ENCODE results near the gene TTLL12.

TTLL12 gene

DNA sequence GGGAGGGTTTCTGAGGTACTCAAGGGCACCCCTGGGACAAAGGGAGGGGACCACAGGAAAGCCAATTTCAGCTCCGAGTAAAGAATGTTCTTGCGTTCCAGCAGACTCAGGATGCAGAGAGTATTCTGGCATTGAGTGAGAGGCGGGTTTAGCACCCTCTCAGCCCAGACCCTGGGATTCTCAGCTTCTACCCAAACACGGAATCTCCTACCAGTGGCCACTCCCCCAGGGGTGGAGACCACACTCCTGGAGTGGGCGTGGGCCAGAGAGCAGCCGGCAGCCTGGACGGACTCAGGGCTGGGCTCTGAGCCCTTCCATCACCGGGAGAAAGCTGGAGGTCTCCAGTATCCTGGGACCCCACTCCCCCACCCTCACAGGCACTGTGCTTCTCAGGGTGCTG is 26.1 kb upstream of the TTLL12 start:
- DNase-seq = no peak

DNA sequence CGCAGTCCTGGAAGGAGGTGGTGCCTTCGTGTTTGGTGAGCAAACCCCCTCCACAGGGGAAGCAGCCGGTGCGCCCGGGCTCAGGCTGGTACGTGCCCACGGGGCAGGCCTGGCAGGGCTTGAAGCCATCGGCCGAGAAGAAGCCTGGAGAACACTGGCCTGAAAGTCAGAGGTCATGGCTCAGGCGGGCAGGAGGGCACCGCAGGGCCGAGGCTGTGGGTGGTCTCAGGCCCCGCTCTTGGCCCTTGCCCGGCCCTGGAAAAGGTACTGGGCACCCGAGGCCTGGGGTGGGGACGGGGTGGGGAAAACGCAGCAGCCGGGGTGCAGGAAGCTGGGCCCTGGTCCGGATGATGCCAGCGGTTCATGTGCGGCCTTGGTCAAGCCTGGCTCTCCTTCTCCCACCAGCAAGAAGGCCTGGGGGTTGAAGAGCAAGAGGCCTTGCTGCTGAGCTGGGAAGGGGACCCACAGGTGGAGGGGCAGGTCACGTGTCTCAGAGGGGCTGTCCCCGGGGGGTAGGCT is 25.6 kb upstream of the TTLL12 start:
- no peak for DNase-seq

DNA sequence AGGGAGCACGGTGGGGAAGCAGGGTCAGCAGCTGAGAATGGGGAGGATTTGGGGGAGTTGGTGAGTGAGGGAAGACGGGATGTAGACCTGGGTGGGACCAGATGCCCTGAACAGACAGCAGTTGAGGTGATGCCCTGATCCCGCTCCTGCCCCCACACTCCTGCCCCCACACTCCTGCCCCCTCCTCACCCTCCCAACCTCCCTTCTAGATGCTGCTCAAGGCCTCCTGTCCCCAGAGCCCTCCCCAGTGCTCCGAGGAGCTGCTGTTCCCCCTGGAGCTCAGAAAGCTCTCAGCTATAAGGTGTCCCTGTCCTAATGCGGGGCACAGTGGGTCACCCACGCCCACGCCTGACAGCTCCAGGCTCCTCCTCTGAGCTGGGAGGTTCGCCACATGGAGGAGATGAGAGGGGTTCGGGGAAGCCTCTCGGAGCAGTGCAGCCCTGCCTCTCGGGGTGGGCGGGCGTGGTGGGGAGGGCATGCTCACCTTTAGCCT is 25.1 kb upstream of the TTLL12 start:
- DNase-seq = no peak

DNA sequence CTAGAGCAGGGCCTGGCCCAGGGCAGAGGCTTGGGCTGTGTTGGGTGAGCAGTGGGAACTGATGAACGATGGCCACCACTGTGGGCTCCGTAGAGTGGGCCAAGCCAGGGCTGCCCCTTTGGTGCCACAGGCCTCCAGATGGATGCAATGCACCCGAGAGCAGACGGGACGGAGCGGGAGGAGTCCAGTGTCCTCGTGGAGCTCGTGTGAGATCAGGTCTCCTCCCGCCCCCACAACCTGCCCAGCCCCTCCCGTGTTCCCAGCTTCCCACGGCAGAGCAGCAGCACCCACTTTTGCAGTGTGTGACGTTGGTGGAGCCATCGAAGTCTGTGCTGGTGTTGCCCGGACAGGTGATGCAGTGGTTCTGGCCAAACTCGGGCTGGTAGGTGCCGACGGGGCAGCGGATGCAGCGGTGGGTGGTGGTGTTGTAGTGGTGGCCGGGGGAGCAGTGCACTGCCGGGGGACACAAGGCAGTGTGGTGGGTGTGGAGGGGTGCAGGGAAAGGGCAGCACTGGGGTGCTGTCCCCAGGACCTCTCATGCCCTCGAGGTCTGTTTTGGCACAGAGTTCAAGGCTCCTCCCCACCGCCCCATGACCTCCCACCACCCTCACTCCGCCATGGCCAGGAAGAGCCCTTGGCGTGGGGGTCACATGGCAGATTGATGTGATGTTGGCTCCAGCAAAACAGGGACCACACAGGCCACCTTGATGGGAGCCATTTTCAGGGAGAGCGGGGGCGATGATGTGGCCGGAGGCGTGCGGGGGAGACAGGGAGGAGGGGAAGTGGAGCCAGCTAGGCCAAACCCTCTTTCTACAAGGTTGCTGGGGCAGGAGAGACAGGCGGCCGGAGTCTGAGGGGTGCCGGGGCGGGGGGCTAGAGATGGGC is 23.9 kb upstream of the TTLL12 start:
- DNase-seq = no peak

DNA sequence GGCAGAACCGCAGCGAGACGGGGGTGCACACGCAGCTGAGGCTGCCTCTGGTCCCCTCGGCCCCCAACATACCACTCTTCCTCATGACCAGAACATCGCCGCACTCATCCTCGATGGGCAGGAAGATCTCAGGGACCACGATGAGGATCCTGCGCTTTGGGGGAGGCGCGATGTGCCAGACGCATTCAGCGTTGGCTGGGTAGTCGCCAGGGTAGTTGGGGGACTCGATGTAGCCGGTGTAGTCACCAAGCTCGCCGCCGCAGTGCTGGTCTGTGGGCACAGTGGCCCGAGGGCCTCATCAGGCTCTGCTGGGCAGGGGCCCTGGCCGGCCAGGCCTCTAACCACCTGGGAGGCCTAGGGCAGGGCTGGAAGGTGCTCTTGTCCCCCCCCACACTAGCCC is 23.0 kb upstream of the TTLL12 start:
- DNase-seq = no peak

DNA sequence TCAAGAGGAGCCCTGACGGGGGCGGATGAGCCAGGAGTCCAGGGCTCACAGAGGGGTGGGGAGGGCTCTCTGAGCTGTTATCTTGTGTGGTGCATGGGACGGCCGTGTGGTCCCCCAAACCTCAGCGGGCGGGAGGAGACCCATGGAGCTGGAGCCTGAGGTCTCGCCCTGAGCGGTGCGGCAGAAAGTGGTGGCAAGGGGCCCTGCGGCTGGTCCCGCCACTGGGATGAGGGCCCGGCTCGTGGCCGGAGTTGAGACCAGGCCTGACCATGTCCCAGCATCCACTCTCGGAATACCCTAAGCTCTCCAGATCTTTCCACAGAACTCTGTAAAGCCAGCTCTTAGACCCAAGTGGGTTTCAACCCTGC is 22.6 kb upstream of the TTLL12 start:
- DNase-seq = no peak

DNA sequence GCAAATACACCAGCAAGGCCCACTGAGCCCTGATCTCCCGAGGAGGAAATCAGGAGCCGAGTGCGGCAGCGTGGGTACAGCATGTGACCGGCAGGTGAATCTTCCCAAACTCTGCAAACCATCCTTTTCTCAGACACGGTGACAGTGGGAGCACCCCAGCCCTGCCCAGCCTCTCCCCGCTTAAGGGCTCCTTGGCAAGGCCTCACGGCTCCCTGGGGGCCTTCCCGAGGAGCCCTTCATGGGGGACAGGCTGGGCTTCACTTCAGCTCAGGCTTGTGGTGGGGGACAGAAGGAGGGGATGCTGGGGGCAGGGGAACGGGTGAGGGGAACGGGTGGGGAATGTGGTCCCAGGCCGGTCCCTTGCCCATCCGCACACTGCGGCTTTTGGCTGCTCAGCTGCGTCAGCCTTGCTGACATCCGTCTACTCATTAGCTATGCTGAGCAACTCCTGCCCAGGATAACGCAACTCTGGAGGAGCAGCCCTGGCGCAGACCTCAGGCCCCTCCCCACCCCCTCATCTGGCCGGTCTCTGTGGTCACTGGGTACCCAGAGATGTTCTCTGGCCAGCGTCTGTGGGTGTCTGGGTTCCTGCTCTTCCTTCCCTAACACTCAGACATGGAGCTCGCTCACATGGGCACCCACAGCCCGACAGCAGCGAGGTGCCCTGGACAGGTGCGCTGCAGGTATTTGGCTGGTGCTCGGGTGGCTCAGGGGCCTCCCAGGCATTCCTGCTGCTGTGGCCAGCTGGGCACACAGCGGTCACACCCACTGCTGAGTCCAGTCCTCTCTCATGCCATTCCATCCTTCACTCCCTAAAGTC is 22.0 kb upstream of the TTLL12 start:
- no peak for DNase-seq

DNA sequence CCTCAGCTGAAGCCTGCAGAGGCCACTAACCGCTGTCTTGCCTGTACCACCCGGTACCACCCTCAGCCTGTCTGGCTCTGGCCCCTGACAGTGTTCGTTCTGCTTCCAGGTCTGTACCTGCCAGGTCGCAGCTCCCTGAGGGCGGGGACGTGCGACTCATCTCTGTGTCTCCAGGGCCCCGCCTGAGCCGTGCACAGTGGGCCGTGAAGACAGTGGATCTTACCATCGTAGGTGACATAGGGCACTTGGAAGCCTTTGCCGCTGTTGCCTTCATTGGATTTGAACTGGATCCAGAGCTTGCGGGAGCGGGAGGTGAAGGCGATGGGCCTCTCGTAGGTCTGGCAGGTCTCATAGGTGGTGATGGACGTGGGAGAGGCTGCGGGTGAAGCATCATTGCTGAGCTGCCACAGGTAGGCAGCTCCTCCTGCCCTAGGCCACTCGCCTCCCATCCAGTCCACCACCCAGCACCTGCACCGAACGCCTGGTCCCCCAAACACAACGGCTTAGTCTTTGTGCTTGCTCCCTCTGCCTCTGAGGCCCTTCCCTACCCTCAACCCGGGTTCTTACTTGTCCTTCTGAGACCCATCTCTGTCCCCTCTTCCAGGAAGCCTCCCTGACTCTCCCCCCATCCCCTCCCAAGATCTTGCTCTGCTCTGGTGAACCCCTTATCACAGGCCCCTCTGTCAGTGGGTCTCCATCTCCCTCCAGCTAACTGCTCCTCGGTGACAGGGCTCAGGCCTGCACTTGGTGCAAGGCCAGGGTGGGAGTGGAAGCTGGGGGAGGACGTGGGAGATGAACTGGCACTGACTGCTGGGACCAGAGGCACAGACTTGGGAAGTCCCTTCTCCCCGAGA is 21.1 kb upstream of the TTLL12 start:
- no peak for DNase-seq

DNA sequence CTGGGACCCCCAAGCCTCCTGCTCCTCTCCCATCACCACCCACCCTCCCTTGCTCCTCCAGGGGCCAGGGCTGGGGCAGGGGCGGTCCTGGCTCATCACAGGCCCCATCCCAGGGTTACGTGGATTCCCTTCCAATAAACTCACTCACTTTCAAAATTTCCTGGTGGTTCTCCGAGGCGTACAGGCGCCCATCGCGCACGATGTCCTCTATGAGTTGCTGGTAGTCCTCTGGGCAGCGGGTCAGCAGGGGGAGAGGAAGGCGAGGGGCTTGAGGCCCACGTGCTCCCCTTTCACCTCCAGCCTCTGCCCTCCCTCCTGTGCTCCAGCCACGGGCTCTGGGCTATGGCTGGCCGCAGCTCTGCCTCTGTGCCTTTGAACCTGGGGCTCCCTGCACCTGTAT is 20.5 kb upstream of the TTLL12 start:
- DNase-seq = no peak

DNA sequence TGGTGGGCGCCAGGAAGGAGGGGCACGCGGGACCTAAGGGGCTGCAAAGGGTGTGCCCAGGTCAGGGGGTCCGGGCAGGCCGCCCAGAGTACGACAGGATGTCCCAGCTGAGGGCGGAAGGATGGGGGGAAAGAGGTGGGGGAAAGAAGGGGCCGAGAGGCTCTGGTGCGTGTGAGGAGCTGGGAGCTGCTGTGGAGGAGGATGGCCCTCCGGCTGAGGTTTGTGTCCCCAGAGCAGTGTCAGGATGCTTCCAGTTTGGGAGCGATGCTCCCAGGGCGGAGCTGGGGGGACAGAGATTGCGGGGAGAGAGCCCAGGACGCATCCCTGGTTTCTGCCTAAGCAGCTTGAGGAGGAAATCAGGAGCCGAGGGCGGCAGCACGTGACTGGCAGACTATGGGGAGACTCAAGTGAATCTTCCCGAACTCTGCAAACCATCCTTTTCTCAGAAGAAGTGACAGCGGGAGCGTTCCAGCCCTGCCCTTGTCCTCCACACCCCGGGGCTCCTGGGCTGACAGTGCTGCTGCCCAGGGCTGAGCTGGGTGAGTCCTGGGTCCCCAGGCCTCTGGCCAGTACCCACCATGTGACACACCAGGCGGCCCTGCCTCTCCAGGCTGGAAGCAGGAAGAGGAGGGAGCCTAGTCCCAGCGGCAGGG is 19.7 kb upstream of the TTLL12 start:
- DNase-seq = no peak

DNA sequence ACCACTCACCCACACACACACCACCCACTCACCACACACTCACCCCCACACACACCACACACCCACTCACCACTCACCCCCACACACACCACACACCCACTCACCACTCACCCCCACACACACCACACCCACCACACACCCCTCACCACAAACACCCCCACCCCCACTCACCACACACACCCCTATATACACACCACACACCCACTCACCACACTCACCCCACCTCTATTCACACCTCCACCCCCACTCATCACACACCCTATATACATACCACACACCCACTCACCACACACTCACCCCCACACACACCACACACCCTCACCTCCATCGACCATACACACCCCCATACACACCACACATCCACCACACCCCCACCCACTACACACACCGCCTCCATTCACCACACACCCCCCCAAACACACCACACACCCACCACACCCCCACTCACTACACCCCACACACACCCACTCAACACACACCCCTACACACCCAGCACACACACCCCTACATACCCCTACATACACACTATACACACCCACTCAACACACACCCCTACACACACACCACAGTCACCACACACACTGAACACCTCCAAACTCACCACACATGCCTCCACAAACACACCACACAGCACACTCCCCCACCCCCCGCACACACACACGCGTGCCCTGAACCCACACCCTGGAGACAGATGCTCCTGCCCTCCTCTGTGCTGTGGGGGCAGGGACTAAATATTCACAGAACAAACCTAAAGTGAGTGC is 19.0 kb upstream of the TTLL12 start:
- no peak for DNase-seq

DNA sequence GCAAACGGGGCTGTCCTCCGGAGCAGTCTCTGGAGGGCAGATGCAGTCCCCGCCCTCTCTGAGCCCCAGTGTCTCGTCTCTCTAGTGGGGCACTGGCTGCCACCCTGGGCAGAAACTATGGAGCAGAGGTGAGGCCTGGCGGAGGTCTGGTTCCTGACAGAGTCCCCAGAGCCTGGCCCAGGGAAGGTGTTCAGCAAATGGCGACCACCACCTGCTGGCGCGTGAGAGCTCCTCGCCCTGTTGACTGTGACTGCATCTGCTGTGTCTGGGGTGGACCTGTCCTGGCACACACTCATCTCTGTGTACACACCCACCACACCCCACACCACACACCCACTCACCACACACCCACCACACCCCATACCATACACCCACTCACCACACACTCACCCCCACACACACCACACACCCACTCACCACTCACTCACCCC is 18.3 kb upstream of the TTLL12 start:
- DNase-seq = no peak

DNA sequence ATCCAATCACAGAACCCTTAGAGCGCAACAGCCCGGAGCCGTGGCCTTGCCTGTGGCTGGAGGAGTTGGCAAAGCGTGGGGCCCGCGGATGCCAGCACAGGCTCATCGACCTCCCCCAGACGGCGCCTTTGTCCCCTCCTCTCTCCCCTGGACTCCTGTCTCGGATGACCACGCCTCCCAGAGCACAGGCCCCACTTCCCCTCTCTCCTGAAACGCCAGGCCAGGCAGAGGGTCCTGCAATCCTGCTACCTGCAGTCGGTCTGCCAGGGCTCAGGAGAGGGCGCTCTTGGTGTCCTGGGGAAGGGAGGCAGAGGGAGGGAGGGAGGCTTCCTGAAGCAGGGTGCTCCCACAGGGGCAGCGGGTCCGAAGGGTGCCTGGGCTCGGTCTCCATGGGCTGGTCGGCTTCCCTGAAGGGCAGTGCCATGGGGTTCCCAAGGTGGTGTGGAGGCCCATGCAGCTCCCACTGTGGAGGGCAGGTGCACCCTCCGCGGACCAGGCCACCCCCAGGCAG is 16.6 kb upstream of the TTLL12 start:
- no peak for DNase-seq

DNA sequence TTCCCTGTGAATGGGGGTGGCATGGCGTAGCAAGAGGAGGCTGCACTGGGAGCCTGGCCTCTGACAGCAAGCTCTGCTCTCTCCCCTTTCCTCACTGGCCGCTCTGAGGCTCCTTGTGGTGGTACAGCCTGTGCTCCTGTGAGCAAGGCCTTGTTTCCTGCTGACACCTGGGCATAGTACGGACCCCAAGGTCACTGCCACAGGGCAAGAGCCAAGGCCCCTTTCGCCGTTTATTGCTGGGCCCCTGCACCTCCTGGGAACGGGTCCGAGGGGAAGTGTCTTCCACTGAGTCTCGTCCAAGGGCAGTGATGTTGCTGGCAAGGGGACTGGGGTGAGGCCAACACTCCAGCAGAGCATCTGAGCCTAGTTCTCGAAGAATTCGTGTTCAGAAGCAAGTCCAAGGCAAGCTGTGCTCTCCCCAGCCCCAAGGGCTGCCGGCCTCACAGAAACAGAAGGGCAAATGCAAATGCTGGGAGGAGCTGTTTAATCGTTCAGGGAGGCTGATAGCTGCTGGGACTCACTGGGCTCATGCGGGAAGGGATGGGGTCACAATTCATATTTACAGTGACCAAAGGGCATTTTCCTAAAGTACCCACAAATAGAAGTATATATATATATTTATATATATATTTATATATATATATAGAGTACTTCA is 15.9 kb upstream of the TTLL12 start:
- DNase-seq = no peak

DNA sequence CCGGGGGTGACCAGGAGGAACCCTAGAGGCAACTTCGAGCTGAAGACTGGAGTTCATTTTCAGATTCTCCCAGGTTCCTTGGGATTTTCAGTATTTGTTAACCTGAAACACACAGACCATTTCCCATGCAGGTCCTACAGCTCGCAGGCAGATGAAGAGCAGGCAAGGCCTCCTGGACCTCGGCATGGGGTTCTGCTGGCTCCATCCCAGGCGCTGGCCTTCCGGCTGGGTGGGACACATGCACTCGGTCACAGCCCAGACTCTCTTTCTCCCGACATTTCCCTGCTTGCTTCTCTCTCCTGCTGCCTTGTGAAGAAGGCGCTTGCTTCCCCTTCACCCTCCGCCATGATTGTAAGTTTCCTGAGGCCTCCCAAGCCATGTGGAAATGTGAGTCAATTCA is 15.4 kb upstream of the TTLL12 start:
- DNase-seq = no peak

DNA sequence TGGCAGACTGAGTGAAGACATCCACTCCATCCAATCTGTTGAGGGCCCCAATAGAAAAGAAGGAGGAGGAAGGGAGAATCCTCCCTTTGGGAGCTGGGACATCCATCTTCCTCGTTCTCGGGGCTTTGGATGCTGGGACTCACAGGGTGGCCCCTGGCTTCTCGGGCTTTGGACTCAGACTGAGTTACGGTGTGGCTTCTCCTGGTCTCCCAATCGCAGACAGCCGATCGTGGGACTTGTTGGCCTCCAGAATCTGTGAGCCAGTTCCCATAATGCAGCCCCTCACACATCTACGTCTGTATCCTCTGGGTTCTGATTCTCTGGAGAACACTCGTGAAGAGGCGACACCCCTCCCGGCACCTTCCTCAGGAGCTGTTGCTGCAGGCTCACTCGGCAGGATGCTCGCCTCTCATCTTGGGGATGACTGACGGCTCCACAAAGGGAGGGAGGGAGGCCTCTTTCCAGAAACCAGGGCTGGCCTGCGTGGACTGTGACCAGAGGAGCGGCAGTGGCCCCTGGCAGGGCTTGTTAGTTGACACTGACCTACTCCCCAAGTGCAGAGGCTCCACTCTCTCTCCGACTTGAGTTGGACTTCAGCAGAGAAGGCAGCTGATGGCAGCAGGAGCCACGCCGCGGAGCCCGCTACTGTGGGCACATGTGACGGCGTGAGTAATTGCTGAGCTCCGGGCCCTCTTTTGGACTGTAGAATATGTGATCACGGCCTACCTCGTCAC is 14.7 kb upstream of the TTLL12 start:
- no peak for DNase-seq

DNA sequence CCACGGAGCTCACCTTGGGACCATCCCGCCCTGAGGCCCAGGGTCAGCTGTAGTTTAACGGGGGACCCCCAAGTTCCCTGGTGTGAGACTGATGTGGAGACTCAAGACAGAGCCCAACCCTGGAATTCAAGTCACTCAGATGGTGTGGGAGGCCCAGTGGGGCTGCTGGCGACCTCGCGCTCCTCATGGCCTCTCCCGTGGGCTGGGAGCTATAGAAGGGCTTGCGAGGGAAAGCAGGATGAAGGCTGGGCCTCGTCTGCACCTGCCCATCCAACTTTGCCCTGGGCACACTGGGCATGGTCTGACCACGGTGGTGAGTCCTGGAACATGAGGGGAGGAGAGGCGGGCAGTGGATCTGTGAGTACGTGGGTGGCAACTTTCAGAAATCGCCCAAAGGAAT is 13.6 kb upstream of the TTLL12 start:
- no peak for DNase-seq

DNA sequence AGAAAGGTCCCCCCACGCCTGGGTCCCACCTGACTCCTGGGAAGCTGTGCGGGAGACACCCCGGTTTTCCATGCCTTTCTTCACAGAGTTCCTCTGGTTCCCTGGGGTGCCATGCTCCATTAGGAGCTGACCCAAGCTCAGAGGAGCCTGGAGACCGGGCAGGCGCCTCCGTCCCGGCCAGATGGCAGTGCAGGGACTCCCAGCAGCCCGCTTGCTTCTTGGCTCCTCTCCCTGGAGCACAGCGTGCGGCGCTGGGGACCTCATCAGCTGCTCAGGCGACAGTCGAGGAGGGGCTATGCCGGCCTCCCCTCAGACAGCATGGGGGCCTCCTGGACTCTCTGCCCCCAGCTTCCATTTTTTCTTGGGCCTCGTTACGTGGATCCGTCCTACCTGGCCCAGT is 13.1 kb upstream of the TTLL12 start:
- DNase-seq = no peak

DNA sequence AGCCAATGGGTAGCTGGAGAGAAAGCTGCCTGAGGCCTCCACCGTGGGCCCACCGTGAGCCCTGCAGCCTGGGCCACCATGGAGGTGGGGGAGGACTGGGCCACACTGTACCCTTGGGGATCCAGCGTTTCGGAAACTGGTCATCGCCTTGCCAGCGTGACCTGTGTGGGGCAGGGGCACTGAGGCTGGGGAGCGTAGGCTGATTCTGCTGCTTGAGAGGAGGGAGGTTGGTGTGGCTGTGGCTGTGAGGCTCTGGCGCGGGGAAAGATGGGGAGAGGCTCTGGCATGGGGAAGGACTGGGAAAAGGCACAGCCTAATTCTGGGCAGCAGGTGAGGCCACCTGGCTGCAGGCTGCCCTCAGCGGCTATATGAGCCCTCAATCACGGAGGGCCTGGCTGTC is 12.6 kb upstream of the TTLL12 start:
- no peak for DNase-seq

DNA sequence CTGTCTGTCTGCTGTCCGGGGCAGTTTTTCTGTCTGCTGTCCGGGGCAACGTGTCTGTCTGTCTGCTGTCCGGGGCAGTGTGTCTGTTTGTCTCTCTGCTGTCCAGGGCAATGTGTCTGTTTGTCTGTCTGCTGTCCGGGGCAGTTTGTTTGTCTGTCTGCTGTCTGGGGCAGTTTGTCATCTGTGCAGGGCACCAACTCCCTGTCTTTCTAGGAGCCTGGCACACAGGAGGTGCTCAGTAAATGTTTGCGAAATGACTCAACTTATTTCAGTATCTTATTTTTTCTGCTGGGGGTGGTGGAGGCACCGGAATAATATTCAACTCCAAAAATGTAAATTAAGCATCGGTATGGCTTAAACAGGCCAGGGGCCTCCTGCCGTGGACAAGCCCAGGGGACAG is 12.0 kb upstream of the TTLL12 start:
- no peak for DNase-seq
